ENCODE results near the gene FSTL4. TPM values are rescaled to one million over a fixed set of nuclear protein-coding genes. Genes with fewer than 3 reads are reported as not detected.
"Not testable (repeated sequence)": the region's sequence is repeated elsewhere in the genome, so short reads cannot be mapped to it uniquely, and the experiment has no call there.

The FSTL4 gene
- total RNA-seq, 1 experiment from 2014 or later, result 0.14 TPM

DNA sequence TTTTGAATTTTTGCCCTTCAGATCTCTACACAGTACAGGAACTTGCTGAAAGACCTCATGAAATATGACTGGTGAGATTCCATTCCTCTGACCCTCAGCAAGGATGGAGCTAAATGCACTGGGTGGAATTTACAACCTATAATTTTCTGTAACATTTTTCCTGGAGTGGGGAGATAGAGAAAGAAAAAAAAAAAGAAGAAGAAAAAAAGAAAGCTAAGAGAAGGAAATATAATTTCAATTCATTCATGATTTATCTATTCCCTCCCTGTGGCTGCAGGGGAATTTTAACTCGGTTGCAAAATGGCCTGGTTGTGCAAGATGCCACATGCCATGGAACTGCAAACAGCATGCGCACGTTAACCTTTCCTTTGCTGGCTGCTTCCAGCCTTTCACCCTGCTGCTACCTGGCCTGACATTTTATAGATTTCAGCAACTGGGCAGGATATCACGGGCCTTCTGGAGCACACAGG, 155.4 kb downstream of the FSTL4 start:
- DNase-seq (ENCODE audit: low spot score), result no peak

DNA sequence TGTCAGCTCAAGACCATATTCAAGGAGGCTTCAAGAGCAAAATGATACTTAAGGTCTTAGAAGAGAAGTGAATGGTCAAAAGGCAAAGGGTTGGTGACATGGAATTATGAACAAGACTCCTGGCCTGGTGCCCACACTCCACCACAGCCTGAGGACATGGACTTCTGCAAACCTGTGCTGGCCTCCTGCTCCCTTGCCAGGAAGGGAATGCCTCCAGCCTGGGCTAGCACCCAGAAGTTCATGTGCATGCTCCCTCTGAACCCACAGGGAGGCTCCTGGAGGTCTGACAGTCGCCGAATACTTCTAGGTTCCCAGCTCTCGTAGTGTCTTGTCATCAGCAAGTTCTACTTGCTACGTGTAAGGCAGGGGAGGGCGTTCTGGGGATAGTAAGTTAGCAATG, 156.7 kb downstream of the FSTL4 start:
- no peak for DNase-seq (ENCODE audit: low spot score)

- no peak for DNase-seq (ENCODE audit: low spot score)
Observed at GRCh38 chr5:133454442-133454841, 157.9 kb downstream of the FSTL4 start.

GRCh38 chr5:133453831-133454230, 158.5 kb downstream of the FSTL4 start:
- no peak for DNase-seq (ENCODE audit: low spot score)

DNA sequence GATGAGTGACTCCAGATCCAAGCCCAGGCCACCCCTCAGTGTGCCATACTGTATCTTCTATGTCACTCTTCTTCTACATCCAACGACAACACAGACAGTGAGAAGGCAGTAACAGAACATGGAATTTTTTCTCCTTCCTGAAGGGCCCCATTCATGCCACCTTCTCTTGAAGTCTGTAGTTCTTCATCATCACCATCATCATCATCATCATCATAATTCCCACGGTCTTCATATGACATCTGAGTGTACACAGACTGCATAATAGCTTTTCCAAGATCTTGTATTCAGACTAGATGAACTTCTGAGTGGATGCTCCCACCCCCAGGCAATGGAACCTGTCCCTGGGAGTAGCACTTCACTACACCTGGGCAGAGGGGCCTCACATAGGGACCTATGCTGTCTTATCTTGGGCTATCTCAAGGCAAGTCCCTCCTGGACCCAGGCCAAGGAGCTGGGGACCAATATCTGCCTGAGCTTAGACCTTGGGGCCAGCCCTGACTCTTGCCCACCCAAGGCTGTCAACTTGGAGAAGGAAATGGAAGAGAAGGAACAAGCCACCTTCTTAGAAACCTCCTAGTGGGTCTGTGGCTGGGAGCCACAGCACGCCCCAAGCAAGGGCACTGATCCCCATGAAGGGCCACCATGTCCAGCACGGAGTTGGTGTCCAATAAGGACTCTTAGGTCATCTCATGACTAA, 159.1 kb downstream of the FSTL4 start:
- no peak for DNase-seq (ENCODE audit: low spot score)

- DNase-seq (ENCODE audit: low spot score), result no peak
Observed at GRCh38 chr5:133451926-133452325, 160.4 kb downstream of the FSTL4 start.

DNA sequence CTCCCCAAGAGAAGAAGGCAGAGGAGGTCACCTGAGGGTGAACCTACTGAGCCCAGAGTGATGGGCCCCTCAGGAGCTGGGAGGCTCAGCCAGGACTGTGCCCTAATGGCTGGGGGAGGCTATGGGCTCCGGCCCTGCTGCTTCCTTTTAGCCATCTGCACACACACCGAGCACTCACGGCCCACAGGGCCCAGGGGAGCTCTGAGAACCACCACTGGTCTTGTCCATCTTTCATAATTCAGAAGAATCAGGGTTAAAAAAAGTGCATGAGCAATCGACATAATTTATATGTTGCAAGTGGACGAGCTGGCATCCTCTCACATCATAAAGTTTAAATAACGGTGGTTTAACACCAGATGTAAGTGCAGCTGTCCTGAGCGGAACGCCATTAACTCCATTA, 162.1 kb downstream of the FSTL4 start:
- no peak for DNase-seq (ENCODE audit: low spot score)

GRCh38 chr5:133449181-133449580, 163.2 kb downstream of the FSTL4 start:
- DNase-seq (ENCODE audit: low spot score), result no peak

- no peak for DNase-seq (ENCODE audit: low spot score)
Observed at GRCh38 chr5:133446440-133446839, 165.9 kb downstream of the FSTL4 start.

DNA sequence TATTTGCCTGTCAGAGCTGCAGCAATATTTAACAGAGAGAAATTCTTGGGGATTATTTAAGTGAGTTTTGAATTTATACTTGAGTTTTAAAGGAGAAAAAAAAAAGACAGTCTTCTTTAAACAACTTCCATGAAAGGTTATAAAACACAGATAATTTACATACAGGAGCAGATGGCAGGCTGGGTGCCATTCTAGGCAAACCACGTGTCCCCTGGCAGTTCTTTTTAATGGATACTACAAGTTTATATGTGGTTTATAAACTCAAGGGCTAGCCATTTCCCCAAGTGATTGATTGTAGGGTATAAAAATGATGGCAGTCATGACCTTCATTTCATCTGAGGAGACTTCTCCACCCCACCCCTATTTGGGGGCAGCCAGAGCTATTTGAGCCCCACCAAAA, 166.6 kb downstream of the FSTL4 start:
- no peak for DNase-seq (ENCODE audit: low spot score)

- DNase-seq (ENCODE audit: low spot score), result not testable (repeated sequence)
Observed at GRCh38 chr5:133445204-133445603, 167.1 kb downstream of the FSTL4 start.

- no peak for DNase-seq (ENCODE audit: low spot score)
Observed at GRCh38 chr5:133444711-133445110, 167.6 kb downstream of the FSTL4 start.

DNA sequence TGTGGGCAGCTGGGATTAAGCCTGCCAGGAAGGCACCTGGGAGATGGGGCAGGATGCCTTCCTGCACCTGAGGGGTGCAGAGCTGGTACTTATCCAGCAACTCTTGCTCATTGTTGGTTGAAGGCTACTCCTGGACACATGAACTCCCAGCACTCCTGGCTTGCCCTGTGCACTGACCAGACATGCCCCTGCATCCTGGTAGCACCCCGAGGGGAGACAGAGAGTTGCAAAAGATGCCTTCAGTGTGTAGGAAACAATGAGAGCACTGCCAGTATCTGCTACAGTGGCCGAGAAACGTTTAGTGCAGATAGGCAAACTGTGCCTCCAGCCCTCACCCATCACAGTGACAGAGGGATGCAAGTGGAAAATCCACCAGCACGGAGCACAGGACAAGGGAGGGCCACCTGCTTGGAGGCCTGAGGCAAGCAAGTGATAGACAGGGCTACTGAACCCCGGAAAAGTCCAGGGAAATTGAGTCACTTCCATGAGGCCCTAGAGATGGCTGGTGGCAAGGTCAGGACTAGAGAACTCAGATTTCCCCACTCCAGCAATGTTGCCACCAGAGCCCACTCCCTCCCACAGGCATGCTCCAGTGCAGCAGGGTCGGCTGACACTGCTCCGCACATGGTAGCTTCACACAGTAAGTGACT, 171.1 kb downstream of the FSTL4 start:
- no peak for DNase-seq (ENCODE audit: low spot score)

DNA sequence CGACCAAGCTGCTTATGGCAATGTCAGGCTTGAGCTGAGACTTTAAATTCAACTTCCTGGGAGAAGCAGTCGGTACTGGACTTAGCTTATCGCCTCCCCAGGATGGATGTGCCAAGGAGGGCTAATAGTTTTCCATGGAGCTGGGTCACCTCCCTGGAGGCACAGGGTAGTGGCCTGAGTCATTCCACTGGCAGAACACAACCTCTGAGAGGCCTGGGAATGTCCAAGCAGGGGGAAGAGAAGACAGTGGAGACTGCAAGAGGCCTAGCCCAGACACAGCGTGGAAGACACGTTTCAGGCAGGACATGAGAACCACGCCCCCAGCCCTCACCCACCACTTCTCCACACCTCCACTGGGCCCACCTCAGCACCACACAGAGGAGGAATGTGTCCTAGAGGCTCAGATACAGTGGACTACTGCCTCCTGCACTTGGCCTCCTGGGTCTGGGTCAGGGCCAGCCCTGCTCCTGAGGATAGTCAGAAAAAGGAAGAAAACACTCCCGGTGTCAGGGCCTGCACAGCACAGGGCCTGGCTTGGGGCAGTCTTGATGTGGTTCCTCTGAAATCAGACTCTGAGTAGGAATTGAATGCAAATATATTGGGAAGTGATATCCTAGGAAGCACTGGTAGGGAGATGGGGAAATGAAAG, 171.8 kb downstream of the FSTL4 start:
- no peak for DNase-seq (ENCODE audit: low spot score)

DNA sequence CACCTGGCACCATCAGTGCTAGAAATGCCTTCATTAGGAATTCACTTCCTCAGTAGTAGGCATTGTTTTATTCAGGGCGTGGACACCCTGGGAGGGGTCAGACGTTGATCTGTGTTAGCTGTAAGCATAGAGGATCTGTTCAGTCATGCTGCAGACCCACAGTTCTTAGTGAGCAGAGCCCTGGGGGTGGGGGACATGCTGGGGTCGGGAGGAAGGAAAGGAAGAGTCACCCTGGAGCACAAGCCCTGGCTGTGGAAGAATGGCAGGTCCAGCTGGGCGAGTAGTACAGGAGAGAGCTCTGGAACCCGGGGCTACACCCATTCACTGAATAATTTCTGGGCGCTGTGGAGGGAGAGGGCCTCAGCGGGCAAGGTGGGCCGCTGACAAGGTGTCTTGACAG, 172.5 kb downstream of the FSTL4 start:
- no peak for DNase-seq (ENCODE audit: low spot score)

DNA sequence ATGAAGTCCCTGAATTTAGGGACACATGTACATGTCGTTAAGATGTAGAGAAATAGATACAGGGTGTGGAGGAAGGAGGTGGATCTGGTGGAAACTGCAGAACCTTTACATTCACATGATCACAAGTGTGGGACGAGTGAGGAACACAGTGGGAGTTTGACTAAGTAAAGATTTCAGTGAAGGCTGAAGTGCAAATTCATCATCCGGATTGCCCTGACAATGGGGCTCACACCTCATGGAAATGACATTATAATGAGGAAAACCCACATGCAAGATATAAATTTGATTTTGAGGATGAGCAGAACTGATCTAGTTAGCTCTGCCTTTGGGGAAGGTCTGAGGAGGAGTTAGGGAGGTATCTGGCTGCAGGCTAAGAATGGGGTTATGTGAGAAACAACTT, 173.9 kb downstream of the FSTL4 start:
- DNase-seq (ENCODE audit: low spot score), result no peak

- no peak for DNase-seq (ENCODE audit: low spot score)
Observed at GRCh38 chr5:133434336-133434735, 178.0 kb downstream of the FSTL4 start.

- DNase-seq (ENCODE audit: low spot score), result no peak
Observed at GRCh38 chr5:133433641-133434040, 178.7 kb downstream of the FSTL4 start.

GRCh38 chr5:133432956-133433532, 179.3 kb downstream of the FSTL4 start:
- DNase-seq (ENCODE audit: low spot score), result no peak

DNA sequence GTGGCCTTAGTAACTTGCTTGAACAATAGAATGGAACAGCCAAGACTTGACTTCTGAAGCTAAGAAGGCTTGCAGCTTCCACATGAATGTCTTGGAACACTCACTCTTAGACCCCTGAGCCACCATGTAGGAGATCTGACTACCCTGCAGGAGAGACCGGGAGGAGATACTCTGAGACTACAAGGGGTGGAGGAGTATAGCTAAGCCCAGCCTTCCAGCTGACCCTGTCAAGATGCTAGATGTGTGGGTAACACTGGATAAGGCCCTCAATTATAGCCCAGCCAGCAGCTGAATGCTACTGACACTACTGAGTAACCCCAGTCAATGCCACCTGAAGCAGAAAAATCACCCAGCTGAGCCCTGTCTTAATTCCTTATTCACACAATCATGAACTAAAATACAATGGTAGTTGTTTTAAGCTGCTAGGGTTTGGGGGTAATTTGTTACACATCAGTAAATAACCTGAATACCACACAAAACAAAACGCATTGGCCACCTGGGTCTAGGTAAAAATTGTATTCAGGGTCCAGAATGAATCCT, 180.9 kb downstream of the FSTL4 start:
- no peak for DNase-seq (ENCODE audit: low spot score)

DNA sequence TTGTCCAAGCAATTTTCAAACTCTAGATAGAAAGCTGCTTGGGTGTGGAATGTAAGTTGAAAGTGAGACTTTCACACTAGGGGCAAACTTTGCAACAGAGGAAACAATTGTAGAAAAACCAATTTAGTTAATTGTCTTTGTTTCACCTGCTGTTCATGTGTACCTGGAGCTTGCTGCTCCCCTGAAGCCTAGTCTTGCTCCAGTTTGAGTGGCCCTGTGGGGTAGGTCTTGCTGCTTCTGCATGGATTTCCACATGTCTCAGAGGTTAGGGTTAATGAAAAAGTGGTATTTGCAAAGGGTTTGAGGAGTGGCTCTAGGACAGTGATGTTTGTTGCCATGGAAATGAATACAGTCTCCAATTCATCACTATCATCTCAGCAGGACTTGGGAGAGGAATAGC, 182.2 kb downstream of the FSTL4 start:
- no peak for DNase-seq (ENCODE audit: low spot score)

GRCh38 chr5:133429046-133429445, 183.3 kb downstream of the FSTL4 start:
- DNase-seq (ENCODE audit: low spot score), result no peak

Measured in H4 (cell line).